H7 (cell line): ENCODE results near the gene HMGB4. TPM values are rescaled to one million over a fixed set of nuclear protein-coding genes. Genes with fewer than 3 reads are reported as not detected.

Experiments
- DNase-seq: peaks from one replicate; pipeline ENCODE4 v3.0.0; 2012
- H3K27me3 ChIP-seq: 2 replicates; pipeline ENCODE4 v1.6.0; 2011; ENCODE audit warnings: mild to moderate bottlenecking, low read length; ENCODE audit not compliant: control insufficient read depth, insufficient read depth
- H3K36me3 ChIP-seq: replicated peaks from 2 replicates; pipeline ENCODE4 v1.5.1; 2011; ENCODE audit warnings: low read length; ENCODE audit not compliant: control insufficient read depth, insufficient read depth
- H3K4me3 ChIP-seq: 2 replicates; pipeline ENCODE4 v1.5.1; 2011; ENCODE audit warnings: low read depth, mild to moderate bottlenecking, control low read depth, low read length, moderate library complexity; ENCODE audit not compliant: insufficient read depth
- total RNA-seq: library from RNA; depleted of rRNA; stranded (reverse); fragments of >200 nt; shearing (Covaris generic); gene quantifications from 2 replicates; pipeline ENCODE4 v1.2.3, GENCODE V29; 2014

HMGB4 gene
- total RNA-seq, 1 experiment from 2014 or later = not detected

- H3K27me3 ChIP-seq = no peaks in the 10 kb centered on the region
- no peak overlapping the region for H3K4me3 ChIP-seq
- H3K36me3 ChIP-seq = no peaks in the 10 kb centered on the region; the same call in 1 of the 2 replicates
- no peak for DNase-seq
Measured at GRCh38 chr1:33826711-33827110, 37.2 kb upstream of the HMGB4 start.

GRCh38 chr1:33828059-33828458, 35.8 kb upstream of the HMGB4 start:
- no peaks in the 10 kb centered on the region for H3K27me3 ChIP-seq
- no peak for DNase-seq

DNA sequence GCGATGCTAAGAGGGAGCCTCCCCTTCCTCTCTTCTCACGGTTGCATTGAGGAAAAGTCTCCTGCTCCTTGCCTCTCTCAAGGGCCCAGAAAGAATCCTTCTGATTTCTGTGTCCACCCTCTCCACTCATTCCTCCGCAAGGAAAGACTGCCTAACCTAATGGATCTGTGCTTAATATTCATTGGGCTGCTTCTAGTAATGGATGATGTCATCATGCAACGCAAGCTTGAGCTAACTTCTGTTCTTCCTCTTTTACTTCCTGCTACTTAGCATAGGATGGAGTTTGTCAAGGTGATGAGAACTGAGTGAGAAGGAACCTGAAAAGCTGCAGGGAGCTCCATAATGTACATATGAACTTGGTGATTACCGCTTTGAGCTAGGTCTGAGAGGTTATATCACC, 35.2 kb upstream of the HMGB4 start:
- Histone ChIP-seq H3K4me3 (no peak overlapping the region), H3K36me3 (no peaks in the 10 kb centered on the region; the same call in 1 of the 2 replicates), H3K27me3 (no peaks in the 10 kb centered on the region)
- DNase-seq = no peak

More at GRCh38 chr1:33828059-33828458, 35.8 kb upstream of the HMGB4 start:
- H3K4me3 ChIP-seq = no peak overlapping the region
- H3K36me3 ChIP-seq = no peaks in the 10 kb centered on the region; the same call in 1 of the 2 replicates

DNA sequence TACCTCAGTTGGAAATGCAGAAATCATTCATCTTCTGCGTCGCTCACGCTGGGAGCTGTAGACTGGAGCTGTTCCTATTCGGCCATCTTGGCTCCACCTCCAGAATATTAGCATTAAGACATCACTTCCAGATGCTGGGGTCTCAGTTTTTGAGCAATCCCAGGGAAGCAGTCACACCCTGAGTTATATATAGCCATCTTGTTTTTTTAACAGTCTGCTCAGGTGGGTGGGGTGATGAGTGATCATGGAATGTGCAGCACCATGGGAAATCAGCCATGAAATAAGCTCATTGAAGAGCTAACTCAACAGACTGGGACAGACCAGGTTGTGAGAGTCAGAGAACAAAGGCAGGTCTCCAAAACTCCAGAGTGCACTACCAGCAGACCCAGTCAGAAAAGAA, 27.0 kb upstream of the HMGB4 start:
- H3K36me3 ChIP-seq = no peaks in the 10 kb centered on the region; the same call in 1 of the 2 replicates
- no peak for DNase-seq
- H3K4me3 ChIP-seq = no peak overlapping the region
- no peaks in the 10 kb centered on the region for H3K27me3 ChIP-seq

DNA sequence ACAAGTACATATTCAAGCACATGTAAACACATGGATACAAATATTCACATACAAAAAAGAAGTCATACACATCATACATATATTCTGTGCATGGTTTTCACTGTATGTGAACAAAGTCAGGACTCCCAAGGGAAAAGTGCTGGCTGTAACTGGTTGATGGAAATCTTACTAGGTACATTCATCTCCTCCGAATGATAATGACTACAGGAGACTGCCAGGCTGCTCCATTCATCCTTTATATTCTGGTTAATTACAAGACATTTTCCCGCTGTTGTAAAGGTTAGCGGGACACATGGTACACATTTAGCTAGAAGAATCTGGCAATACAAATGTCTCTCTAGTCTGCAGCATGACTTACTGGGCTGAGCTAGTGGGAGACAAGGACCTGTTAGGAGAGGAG, 26.2 kb upstream of the HMGB4 start:
- DNase-seq = no peak
- Histone ChIP-seq H3K27me3 (no peaks in the 10 kb centered on the region), H3K36me3 (no peaks in the 10 kb centered on the region; the same call in 1 of the 2 replicates), H3K4me3 (no peak overlapping the region)

- H3K4me3 ChIP-seq = no peak overlapping the region
- DNase-seq = no peak
Measured at GRCh38 chr1:33841494-33841893, 22.4 kb upstream of the HMGB4 start.

GRCh38 chr1:33842348-33842747, 21.5 kb upstream of the HMGB4 start:
- Histone ChIP-seq H3K36me3 (no peaks in the 10 kb centered on the region; the same call in 1 of the 2 replicates), H3K4me3 (no peak overlapping the region), H3K27me3 (no peaks in the 10 kb centered on the region)
- no peak for DNase-seq

More at GRCh38 chr1:33841494-33841893, 22.4 kb upstream of the HMGB4 start:
- Histone ChIP-seq H3K27me3 (no peaks in the 10 kb centered on the region), H3K36me3 (no peaks in the 10 kb centered on the region; the same call in 1 of the 2 replicates)

- no peak overlapping the region for H3K4me3 ChIP-seq
- H3K36me3 ChIP-seq = no peaks in the 10 kb centered on the region; the same call in 1 of the 2 replicates
- DNase-seq = no peak
- H3K27me3 ChIP-seq = no peaks in the 10 kb centered on the region
Measured at GRCh38 chr1:33844166-33844565, 19.7 kb upstream of the HMGB4 start.

DNA sequence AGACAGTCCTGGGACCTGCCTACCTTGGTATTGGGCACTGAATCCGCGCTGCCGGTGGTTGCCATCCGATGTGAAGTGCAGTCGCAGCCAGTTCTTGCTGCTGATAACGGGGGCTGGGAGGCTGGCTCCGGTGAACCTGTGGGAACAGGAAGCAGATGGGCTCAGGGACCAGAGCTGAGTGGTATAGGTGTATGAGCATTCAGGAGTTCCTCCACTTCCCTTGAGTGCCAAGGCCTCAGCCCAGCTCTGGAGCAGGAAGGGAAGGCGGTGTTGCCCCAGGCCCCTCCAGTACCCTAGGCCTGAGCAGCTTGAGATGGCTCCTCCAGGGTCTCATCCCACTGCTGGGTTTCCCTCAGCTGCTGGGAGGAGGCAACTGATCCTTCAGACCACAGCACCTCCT, 17.0 kb upstream of the HMGB4 start:
- H3K4me3 ChIP-seq = no peak overlapping the region

GRCh38 chr1:33848205-33848937, 15.5 kb upstream of the HMGB4 start:
- DNase-seq = no peak
- H3K36me3 ChIP-seq = no peaks in the 10 kb centered on the region
- no peak overlapping the region for H3K4me3 ChIP-seq
- no peaks in the 10 kb centered on the region for H3K27me3 ChIP-seq

More for the DNA sequence above, 17.0 kb upstream of the HMGB4 start:
- no peak for DNase-seq
- H3K36me3 ChIP-seq = no peaks in the 10 kb centered on the region
- H3K27me3 ChIP-seq = no peaks in the 10 kb centered on the region

- H3K27me3 ChIP-seq = no peaks in the 10 kb centered on the region
- no peaks in the 10 kb centered on the region for H3K36me3 ChIP-seq
- no peak for DNase-seq
- H3K4me3 ChIP-seq = no peak overlapping the region
Measured at GRCh38 chr1:33849211-33849610, 14.7 kb upstream of the HMGB4 start.

DNA sequence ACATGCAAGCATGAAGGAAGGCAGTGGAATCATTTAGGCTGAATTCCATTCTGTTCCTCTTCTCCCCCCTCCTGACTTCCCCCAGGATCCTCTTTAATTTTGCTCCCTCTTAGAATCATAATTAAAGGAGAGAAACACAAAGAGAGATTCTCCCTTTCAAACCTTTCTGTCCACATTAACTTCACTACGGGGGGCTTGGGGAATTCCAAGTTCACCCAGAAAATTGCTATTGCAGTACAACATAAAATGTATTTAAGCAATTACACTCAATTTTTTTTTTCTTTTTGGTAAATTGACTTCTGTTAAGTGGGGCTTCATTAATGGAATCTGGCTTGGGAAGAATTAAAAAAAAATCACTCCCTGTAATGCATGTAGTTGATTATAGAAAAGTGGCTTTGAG, 13.4 kb upstream of the HMGB4 start:
- no peak for DNase-seq
- Histone ChIP-seq H3K36me3 (no peaks in the 10 kb centered on the region), H3K27me3 (no peaks in the 10 kb centered on the region), H3K4me3 (no peak overlapping the region)

GRCh38 chr1:33852711-33853110, 11.2 kb upstream of the HMGB4 start:
- Histone ChIP-seq H3K4me3 (no peak overlapping the region), H3K27me3 (no peaks in the 10 kb centered on the region), H3K36me3 (no peaks in the 10 kb centered on the region)
- DNase-seq = no peak

DNA sequence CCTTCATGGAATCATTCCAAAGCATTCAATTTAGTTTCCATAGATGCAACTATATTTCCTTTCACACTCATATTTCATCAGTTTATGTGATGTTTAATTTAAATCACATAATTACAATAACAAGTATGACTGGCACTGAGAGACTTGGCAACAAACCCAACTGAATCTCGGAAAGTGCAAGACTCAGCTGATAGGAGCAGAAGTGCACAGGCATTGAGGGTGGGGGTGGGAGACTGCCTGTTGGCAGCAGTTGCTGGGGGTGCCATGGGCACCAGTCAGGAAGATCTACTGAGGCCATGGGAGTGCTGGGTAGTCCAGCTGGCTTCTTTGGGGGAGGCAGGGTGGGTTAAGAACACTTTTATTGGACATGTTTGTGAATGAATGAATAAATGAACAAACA, 10.4 kb upstream of the HMGB4 start:
- DNase-seq = no peak
- H3K27me3 ChIP-seq = no peaks in the 10 kb centered on the region
- no peak overlapping the region for H3K4me3 ChIP-seq
- H3K36me3 ChIP-seq = no peaks in the 10 kb centered on the region

DNA sequence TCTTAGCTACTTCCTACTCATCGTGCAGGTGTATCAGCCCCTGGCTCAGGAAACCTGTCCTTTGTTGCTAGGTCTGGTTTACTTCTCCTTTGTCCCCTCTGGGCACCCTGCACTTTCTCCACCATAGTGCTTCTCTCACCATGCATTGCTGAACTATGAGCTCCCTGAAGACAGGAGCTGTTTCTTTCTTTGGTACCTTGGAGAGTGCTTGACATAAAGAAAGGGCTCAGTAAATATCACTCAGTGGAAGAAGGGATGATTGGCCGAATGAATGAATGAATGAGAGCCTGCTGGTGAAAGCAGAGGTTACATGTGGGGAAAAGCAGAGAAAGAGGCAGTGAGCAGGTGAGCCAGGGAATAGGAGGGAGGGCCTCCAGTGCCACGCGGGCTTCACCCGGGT, 9.8 kb upstream of the HMGB4 start:
- no peak for DNase-seq
- no peaks in the 10 kb centered on the region for H3K27me3 ChIP-seq
- H3K36me3 ChIP-seq = no peaks in the 10 kb centered on the region
- no peak overlapping the region for H3K4me3 ChIP-seq
